ENCODE results near the gene IGBP1. TPM values are rescaled to one million over a fixed set of nuclear protein-coding genes. Genes with fewer than 3 reads are reported as not detected.
A peak's percentile ranks its signal among the peaks of the same experiment; 100 is the strongest.

The IGBP1 gene
- total RNA-seq, result 10 to 100 TPM; 39.6 to 57.8 (median 49.0) TPM
- polyA plus RNA-seq, result 10 to 100 TPM; 15.8 to 51.2 TPM
- long read RNA-seq, donor 1, transcript IGBP1-201 (6 exons, 1,862 nt), result major isoform, 28 of 33 reads
- long read RNA-seq, donor 1, partial matches to known transcripts, result 1 of 33 reads
- long read RNA-seq, donor 1, other reads (novel, unspliced or antisense), result 3 of 33 reads
- long read RNA-seq, donor 2, transcript IGBP1-201 (6 exons, 1,862 nt), result major isoform, 34 of 44 reads
- long read RNA-seq, donor 2, partial matches to known transcripts, result 3 of 44 reads
- long read RNA-seq, donor 2, other reads (novel, unspliced or antisense), result 7 of 44 reads
- long read RNA-seq, donor 3, transcript IGBP1-201 (6 exons, 1,862 nt), result major isoform, 66 of 74 reads
- long read RNA-seq, donor 3, partial matches to known transcripts, result 1 of 74 reads
- long read RNA-seq, donor 3, other reads (novel, unspliced or antisense), result 7 of 74 reads

- Histone ChIP-seq H3K36me3 (peaks cover 0 to 22% (median 0%) of the 10 kb centered on the region in 9 donors), H3K4me3 (peak within 1 kb of the TSS; percentile 56 to 91 (median 80)), H3K9me3 (no peaks in the 10 kb centered on the region), H3K27ac (peak within 1 kb of the TSS; percentile 70 to 91 (median 84)), H3K4me1 (peaks cover 0 to 23% (median 0%) of the 10 kb centered on the region in 9 donors), H3K27me3 (peaks cover 0 to 4% (median 0%) of the 10 kb centered on the region in 7 donors)
- ATAC-seq (peak; percentile 92 to 96 (median 95)), DNase-seq (peak; percentile 82 to 83)
- WGBS, 2 donors, result 0% methylated on average over 58 to 59 of the region's 59 CpGs
- intact Hi-C loops (cut with DNase I), result no loop called here
- peak; percentile 11 to 71 (median 58) for TF ChIP-seq CTCF (IDR thresholded peaks at IDR 0.05)
These were observed at the start of gene IGBP1 for GRCh38 chrX:70133303-70134115. Gene IGBP1, plus strand, starts transcription at chrX:70133447. Its CDS starts 501 bp downstream, at chrX:70133948.

- 61 to 68% methylated on average over 5 of the region's 5 CpGs for WGBS, 2 donors
- H3K4me1 ChIP-seq, result peaks cover 0 to 17% (median 3%) of the 10 kb centered on the region in 9 donors
- H3K27ac ChIP-seq, result no peak overlapping the region
- H3K27me3 ChIP-seq, result peaks cover 0 to 37% (median 0%) of the 10 kb centered on the region in 7 donors
- no peaks in the 10 kb centered on the region for H3K36me3 ChIP-seq
- no peak for TF ChIP-seq CTCF (IDR thresholded peaks at IDR 0.05)
- no peak overlapping the region for H3K4me3 ChIP-seq
- intact Hi-C loops (cut with DNase I), result no loop called here
- DNase-seq, result no peak
- no peaks in the 10 kb centered on the region for H3K9me3 ChIP-seq
- peak in 2 of 8 donors; percentile 57 to 62 for ATAC-seq
These were observed 48.5 kb upstream of the IGBP1 start for GRCh38 chrX:70084592-70085240.

GRCh38 chrX:70087857-70088630, 45.2 kb upstream of the IGBP1 start:
- Histone ChIP-seq H3K9me3 (no peaks in the 10 kb centered on the region), H3K27me3 (peaks cover 0 to 14% (median 0%) of the 10 kb centered on the region in 7 donors), H3K4me1 (peaks cover 0 to 19% (median 3%) of the 10 kb centered on the region in 9 donors), H3K27ac (peak overlapping the region in 3 of 10 donors; percentile 5 to 36 (median 34)), H3K4me3 (no peak overlapping the region), H3K36me3 (no peaks in the 10 kb centered on the region)
- no peak for DNase-seq
- peak in 5 of 8 donors; percentile 22 to 77 (median 46) for ATAC-seq
- no peak for TF ChIP-seq CTCF (IDR thresholded peaks at IDR 0.05)
- intact Hi-C loops (cut with DNase I), result no loop called here
- 40 to 44% methylated on average over 11 of the region's 11 CpGs for WGBS, 2 donors

All from heart right ventricle (tissue), 16 donors.